ENCODE data around the gene RRAS2.
A peak's percentile ranks its signal among the peaks of the same experiment; 100 is the strongest.

- TF ChIP-seq ZZZ3 (IDR thresholded peaks at IDR 0.05; ENCODE audit: control insufficient read depth, insufficient read length, low read depth) (no peak), SUZ12 (IDR thresholded peaks at IDR 0.05; ENCODE audit: unreplicated experiment) (no peak), POLR2AphosphoS5 (IDR thresholded peaks at IDR 0.05; ENCODE audit: low read length) (no peak), HCFC1 (IDR thresholded peaks at IDR 0.05; ENCODE audit: low read length) (no peak), CTCF (IDR thresholded peaks at IDR 0.05 in 2 of 3, conservative IDR thresholded peaks at IDR 0.05 in 1 of 3; ENCODE audit: control insufficient read depth in 2 of 3, extremely low read depth in 1 of 3, insufficient read depth in 1 of 3, low read depth in 3 of 3, low read length in 3 of 3) (0 out of 6 replicates have a peak, but pooled peaks of 1 of the 3 experiments have one; percentile 0), ATF7 (IDR thresholded peaks at IDR 0.05; ENCODE audit: low read depth) (no peak; the same call in 1 of the 2 replicates), ZNF207 (IDR thresholded peaks at IDR 0.05; ENCODE audit: borderline replicate concordance) (no peak), ETV6 (conservative IDR thresholded peaks at IDR 0.05 in 1 of 2, IDR thresholded peaks at IDR 0.05 in 1 of 2; ENCODE audit: borderline replicate concordance in 1 of 2, low read depth in 1 of 2) (no peak), USF2 (IDR thresholded peaks at IDR 0.05; ENCODE audit: borderline replicate concordance, low read depth, low read length) (no peak)
These were observed 878 bp downstream of the RRAS2 start for GRCh38 chr11:14357881-14358728.
